HG03442 (cell line): ENCODE measurements around the gene SGMS2.
"Not testable (repeated sequence)": the region's sequence is repeated elsewhere in the genome, so short reads cannot be mapped to it uniquely, and the experiment has no call there.

Experiments used
- ATAC-seq: cut with Tn5 transposase; IDR thresholded peaks from one replicate; pipeline ENCODE4 v1.9.1; 2021; ENCODE audit warnings: mild to moderate bottlenecking, moderate library complexity; ENCODE audit not compliant: unreplicated experiment

SGMS2 gene

GRCh38 chr4:107863850-107864371 lies 39.2 kb downstream of the SGMS2 start:
- ATAC-seq: peak; percentile 38

DNA sequence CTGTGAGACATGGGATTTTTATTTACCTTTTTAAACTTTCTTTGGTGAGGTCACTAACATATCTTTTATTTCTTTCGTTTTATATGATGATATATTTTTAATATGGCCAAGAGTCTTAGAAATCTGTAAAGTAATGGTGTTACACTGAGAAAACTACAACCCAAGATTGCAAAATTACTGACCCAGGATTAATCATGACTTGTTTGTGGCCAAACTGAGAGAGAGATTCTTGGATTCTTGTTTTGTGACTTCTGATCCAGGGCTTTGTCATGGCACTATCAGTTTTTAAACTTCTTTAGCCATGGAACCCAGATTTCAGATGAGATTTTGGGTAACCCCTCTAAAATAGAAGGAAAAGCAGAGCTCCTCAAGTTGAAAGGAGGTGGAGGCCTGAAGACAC lies 42.0 kb downstream of the SGMS2 start:
- ATAC-seq: no peak

- ATAC-seq: no peak
Observed at GRCh38 chr4:107870236-107870635, 45.5 kb downstream of the SGMS2 start.

GRCh38 chr4:107870916-107871786 lies 46.4 kb downstream of the SGMS2 start:
- ATAC-seq: no peak

- ATAC-seq: no peak
Observed at GRCh38 chr4:107874024-107874423, 49.3 kb downstream of the SGMS2 start.

GRCh38 chr4:107876099-107876498 lies 51.4 kb downstream of the SGMS2 start:
- ATAC-seq: no peak

DNA sequence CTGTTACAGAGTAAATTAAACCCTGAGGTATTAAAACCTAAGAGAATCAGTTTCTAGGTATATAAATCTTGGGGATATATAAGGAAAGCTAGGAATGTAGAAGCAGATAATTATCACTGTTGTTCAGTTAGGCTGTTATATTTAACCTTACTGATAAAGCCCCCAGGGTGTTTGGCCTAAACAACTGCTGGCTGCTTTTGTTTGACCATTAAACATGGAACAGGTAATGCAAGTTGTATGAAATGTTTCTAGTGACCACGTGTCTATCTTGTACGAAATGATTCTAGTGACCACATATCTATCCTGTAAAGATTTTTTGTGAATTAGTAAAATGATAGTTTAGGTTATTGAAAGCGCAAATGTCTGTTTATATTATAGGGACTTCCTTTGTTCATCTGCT lies 52.6 kb downstream of the SGMS2 start:
- ATAC-seq: no peak

DNA sequence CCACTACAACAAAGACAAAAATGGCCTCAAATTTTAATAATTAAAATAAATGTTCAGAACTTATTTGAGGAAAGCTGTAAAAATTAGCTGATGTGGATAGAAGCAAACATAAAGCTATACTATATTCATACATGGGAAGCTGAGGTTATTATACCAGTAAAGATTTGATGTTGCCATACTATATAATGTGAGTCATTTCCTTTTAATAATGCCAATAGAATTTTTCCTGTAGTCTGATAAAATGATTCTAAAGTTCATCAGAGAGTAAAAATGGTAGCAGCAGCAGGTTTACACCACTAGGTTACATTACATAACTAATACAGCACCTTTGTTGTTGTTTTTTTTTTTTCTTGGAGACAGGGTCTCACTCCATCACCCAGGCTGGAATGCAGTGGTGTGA lies 61.1 kb downstream of the SGMS2 start:
- no peak for ATAC-seq

DNA sequence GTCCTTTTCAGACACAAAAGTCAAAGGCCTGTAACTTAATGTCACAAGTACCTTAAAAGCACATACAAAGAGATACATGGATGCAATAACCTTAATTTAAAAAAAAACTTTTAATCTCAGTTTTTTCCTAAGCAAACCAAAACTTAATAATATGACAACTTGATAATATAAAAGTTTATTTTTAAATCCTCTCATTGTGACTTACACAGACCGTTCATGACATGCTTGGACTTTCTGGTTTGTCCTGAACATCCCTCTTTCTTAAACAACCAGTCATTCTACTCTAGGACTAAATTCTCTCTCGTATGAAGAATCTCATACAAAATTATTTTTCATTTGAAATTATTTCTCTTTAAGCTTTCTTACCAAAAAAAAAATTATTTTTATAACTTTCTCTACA lies 63.5 kb downstream of the SGMS2 start:
- ATAC-seq: no peak

DNA sequence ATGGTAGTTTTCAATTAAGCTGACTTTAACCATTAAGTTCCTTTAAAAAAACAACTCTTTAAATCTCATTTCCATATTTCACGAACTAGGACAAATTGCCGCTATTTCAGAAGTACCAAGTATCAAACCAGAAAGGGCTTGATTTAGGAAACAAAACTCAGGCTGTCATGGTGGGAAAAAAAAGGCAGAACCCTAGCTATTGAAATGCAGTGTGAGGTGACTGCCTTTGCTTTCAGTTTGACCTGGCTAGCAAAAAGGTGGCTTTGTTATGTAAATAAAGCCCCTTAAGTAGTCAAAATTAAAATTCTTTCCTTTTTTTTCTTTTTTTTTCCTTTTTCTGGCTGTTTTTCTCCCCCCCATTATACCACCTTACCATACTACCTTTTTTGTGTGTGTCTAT lies 66.0 kb downstream of the SGMS2 start:
- ATAC-seq: no peak

- no peak for ATAC-seq
Observed at GRCh38 chr4:107891299-107891698, 66.6 kb downstream of the SGMS2 start.

GRCh38 chr4:107893171-107894137 lies 68.7 kb downstream of the SGMS2 start:
- no peak for ATAC-seq

DNA sequence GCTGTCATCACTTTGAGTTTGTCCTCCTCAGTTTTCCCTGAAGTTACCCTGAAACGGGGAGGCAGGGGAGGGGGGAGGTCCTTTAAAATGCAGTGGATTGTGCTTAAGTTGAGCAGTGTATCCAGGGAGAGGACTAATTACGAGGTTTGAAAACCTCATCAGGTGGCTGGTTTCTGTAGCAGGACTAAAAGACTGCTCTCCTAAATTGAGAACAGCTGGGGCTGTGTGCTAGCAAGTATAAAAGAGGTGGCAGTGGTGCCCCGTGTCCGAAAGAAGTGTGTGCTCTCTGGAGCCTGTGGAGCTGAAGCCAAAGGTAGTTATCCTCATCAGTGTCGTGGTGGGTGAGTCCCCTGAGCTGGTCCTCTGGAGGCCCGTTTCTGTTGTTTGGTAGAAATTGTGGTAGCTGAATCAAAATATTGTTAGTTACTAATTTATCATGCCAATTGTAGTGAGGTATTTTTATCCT lies 69.4 kb downstream of the SGMS2 start:
- ATAC-seq: no peak

DNA sequence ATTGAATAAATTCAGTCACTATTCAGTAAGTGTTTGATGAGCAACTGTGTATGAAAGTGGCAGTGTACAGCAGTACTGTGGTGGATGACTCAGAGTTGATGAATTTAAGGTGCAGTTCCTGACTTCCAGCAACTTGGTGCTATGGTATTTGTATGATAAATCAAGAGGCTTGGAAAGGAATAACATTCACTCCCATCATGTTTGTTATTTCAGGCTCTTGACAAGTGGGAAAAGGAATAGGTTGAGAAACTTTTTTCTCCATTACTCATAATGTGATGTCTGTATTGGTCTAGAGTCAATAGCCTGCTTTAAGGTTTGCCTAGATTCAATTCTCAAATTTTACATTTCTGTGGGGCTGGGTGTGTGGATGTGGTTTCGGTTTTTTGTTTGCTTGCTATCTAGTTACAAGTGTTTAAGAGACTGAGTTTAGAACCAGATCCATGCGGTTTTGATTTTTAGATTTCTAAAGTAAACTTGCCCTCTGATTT lies 71.5 kb downstream of the SGMS2 start:
- peak; percentile 47 for ATAC-seq

- no peak for ATAC-seq
Observed at GRCh38 chr4:107896646-107897045, 71.9 kb downstream of the SGMS2 start.

DNA sequence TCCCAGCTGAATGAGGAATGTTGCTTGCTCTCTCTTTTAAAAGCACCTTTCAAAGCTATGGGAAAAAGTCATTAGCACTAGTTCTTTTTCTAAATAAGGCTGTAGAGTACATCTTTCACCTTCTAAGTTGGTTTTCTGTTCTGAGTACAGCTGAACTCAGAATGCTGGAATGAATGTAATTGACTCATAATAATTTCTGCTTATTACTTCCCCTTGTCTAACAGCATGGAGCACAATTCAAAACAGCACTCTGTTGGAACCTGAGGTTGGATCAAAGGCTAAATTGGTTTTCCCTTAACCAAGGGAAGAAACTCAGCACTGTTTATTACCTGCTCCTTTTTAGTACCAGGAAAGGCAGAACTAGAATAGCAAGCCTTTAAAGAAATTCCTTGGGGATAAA lies 73.1 kb downstream of the SGMS2 start:
- ATAC-seq: no peak

DNA sequence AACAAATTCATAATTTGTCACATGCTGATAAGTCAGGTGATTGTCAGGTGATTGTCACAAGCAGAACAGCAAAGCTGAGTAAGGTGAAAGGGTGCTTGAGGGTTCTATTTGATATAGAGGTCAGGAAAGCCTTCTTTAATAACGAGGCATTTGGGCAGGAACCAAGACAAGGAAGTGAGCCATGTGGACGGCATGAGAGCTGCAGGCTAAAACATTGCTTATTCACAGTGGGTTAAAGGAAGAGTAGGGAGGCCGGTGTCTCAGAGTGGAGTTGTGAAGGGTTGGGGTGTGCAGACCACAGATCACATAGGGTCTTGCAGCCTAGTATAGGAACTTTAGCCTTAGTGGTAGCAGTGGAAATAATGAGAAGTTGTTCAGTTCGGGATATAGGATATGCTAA lies 75.3 kb downstream of the SGMS2 start:
- no peak for ATAC-seq

DNA sequence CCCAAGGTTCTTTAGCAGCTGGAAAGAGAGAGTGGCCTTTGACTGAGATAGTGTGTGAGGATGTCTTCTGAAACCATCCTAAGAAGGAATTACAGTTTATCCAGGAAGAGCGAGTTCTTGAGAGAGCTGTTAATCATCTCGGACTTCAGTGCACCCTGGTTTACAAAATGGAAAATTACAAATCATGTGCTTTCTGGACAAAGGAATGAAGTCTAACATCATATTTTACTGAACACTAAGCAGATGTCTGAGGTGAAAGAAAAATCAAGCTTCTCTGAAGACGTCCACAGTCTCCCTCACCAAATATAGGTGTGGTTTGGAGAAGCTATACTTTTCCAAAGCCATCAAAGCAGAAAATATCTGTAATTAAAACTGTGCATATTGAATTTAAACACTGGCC lies 75.8 kb downstream of the SGMS2 start:
- ATAC-seq: no peak

DNA sequence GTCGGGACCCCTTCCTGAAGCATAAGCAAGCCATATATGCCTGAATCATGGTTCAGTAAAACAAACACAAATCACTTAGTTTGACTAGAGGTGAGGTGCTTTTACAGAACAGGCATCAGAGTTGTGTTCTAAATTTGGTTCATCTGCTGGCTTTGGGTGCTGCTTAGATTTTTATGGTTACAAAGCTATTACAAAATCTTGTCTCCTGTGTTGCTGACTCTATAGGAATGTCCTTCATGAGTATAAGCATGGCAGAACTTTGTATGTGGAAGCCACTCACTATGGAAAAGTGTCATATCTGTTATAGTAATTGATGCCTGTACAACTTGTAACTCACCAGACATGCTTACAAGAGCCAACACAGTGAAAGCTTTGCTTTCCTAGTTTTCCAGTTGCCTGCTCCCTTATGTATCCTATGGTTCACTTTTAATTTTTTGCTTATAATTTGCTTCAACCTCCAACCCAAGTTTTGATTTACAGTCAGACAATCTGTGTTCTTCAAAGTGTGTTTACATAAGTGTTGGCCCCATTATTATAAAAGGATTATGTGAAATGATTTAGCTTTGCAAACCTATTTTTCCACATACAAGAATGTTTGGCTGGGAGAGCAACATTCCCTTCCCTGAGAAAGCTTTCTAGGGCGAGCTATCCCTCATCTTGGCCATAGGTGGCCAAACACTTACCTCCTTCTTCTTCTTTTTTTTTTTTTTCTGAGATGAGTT lies 76.6 kb downstream of the SGMS2 start:
- ATAC-seq: no peak

GRCh38 chr4:107902715-107903114 lies 78.0 kb downstream of the SGMS2 start:
- ATAC-seq: peak; percentile 74

- ATAC-seq: not testable (repeated sequence)
Observed at GRCh38 chr4:107905082-107905481, 80.3 kb downstream of the SGMS2 start.
